Daoy (cell line): ENCODE measurements around the gene PC. TPM values are rescaled to one million over a fixed set of nuclear protein-coding genes. Genes with fewer than 3 reads are reported as not detected.
"Not testable (repeated sequence)": the region's sequence is repeated elsewhere in the genome, so short reads cannot be mapped to it uniquely, and the experiment has no call there.

Source experiments
- DNase-seq: peaks from one replicate; pipeline ENCODE4 v3.0.0-alpha.2; 2015; ENCODE audit warnings: low read depth
- total RNA-seq: library from RNA; depleted of rRNA; stranded (reverse); fragments of >200 nt; shearing (Covaris generic); gene quantifications from 2 replicates; pipeline ENCODE4 v1.2.3, GENCODE V29; 2014; rRNA removed

Gene PC, protein sequence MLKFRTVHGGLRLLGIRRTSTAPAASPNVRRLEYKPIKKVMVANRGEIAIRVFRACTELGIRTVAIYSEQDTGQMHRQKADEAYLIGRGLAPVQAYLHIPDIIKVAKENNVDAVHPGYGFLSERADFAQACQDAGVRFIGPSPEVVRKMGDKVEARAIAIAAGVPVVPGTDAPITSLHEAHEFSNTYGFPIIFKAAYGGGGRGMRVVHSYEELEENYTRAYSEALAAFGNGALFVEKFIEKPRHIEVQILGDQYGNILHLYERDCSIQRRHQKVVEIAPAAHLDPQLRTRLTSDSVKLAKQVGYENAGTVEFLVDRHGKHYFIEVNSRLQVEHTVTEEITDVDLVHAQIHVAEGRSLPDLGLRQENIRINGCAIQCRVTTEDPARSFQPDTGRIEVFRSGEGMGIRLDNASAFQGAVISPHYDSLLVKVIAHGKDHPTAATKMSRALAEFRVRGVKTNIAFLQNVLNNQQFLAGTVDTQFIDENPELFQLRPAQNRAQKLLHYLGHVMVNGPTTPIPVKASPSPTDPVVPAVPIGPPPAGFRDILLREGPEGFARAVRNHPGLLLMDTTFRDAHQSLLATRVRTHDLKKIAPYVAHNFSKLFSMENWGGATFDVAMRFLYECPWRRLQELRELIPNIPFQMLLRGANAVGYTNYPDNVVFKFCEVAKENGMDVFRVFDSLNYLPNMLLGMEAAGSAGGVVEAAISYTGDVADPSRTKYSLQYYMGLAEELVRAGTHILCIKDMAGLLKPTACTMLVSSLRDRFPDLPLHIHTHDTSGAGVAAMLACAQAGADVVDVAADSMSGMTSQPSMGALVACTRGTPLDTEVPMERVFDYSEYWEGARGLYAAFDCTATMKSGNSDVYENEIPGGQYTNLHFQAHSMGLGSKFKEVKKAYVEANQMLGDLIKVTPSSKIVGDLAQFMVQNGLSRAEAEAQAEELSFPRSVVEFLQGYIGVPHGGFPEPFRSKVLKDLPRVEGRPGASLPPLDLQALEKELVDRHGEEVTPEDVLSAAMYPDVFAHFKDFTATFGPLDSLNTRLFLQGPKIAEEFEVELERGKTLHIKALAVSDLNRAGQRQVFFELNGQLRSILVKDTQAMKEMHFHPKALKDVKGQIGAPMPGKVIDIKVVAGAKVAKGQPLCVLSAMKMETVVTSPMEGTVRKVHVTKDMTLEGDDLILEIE
- total RNA-seq: 15.2 and 28.4 TPM in 2 replicates

DNA sequence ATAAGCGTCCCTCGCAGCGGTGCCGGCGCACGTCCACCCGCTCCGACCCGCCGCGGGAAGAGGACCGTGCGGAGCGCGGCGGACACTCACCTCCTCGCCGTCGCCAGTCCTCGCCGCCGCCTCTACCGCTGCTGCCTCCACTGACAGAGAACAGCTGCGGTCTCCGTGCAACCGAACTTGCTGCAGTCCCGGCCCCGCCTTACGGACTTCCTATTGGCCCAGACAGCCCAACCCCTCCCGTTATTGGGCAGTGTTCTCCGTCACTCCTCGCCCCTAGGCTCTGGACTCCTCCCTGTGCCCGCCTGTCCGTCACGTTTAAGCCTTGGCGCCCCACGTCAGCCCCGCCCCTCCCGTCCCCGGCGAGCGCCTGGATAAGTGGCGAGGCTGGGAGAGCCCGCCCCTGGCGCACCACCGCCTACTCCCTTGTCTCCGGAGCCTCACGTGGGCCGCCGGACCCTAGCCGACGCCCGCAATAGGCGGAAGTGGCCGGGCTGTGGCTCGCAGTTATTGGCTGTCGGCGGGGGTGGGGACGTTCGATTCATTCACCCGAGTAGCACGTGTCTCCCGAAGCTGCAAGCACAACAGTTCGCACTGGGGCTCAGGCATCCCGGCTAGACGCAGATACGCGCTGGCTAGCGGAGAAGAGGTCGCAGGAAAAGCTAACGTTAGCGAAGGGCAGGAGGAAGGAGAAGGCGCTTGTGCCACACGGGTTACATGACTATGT, at the start of gene PC:
Gene PC, minus strand, starts transcription at position 152 of the 724 bp plus-strand sequence. CDS start 86,224 bp downstream, outside the sequence.
- peak; percentile 100 for DNase-seq

DNA sequence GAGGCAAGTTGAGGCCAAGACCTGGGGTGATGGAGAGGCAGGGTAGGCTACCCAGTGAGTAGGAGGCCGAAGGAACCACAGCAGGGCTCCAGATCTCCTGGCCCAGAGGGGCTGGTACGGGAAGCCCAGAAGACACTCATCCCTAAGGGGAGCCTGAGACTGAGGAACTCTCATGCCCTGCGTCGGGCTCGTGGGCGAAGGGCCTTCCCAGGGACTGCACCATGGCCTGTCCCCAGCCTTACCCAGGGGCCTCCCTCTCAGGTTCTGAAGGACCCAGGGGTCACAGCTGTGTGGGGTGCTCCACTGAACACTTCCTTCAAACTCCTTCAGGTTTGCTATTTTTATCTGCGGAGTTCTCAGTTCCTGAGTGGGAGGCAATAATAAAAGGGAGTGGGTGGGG, 48.9 kb upstream of the PC start:
- no peak for DNase-seq

DNA sequence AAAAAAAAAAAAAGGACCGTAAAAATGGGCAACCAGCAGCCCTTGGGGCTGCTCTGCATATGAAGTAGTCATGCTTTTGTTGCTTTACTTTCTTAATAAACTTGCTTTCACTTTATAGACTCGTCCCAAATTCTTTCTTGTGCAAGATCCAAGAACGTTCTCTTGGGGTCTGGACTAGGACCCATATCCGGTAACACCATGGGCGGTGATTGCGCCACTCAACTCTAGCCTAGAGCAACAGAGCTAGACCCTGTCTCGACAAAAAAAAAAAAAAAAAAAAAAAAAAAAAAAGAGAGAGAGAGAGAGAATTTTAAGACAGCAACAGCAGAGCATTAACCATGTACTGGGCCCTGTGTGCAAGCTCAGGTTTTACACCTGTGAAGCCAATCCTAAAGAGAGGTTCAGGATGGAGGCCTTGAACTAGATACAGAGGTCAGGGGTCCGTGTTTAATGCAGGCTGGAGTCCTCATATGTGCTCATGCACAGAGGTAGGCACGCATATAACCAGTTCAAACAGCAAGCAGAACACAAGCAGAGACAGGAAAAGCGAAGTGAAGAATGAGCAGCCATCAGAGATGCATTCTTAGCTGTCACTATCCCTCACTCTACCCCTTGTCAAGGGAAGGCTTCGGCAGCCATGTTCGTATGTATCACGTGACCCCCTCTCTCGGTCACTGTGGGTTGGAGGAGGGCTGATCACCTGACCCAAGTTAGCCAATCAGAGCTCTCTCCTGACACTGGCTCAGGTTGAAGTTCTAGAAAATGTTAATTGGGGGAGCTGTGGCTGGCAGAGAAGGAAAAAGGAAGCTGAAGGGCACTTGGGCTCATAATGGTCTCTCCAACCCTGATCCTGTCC, 48.1 kb upstream of the PC start:
- DNase-seq: peak; percentile 48

- DNase-seq: not testable (repeated sequence)
Measured at GRCh38 chr11:67005200-67005599, 47.0 kb upstream of the PC start.

DNA sequence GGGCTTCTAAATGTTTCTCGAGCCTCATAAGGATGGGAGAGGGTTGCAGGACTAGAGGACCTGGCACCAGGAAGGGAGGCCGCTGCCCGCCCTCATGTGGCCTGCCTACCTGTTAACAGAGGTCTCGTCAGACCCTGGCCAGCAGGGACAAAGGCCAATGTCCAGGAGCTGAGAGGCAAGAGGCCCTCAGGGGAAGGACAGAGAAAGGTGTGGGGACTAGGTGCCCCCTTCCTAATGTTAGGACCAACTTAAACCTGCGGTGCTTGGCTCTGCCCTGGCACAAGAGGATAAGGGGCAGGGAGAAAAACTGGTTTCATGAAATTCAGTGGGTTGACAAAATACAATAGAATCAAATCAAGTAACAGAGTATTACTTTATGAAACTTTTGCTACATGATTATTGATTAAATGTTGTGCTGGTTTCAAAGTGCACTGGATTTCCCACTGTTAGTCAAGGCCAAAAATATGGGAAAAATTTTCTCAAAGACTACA, 44.8 kb upstream of the PC start:
- DNase-seq: no peak

DNA sequence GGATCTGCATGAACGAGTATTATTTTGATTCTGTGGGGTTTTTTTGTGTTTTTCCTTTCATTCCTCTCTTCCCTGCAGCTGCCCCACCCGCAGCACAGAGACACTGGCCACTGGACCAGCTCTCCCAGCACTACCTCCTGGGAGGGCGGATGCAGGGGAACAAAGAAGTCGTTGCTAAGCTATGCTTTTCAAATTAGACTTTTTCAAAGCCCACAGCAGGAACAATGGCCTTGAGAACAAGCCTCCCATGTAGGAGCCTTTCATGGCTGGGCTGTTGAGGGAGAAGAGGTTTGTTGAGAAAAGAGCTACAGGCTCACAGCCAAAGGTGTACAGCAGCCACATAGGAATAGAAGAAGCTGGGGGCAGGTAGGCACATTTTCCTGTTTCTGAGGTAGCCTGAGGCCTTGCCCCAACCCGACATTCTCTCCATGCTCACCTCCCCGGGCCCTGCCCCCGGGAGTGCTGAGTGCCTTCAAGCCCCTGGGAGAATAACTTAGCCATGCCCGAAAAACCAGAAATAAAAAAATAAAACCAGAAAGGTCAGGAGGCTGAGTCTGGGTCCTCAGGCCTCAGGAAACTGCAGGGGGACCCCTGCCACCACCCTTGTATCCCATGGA, 44.2 kb upstream of the PC start:
- DNase-seq: no peak

DNA sequence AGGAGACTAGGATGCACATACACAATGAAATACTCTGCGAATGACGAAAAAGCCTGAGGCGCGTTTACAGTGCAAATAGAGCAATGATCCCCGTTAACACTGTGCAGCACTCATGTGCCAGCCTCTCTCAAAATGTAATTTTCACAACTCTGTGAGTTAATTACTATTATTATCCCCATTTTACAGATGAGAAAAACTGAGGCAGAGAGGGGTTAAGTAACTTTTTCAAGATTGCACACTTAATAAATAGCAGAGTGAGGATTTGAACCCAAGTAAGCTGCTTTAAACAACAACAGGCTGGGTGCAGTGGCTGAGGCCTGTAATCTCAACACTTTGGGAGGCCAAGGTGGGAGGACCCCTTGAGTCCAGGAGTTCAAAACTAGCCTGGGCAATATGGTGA, 43.1 kb upstream of the PC start:
- no peak for DNase-seq

DNA sequence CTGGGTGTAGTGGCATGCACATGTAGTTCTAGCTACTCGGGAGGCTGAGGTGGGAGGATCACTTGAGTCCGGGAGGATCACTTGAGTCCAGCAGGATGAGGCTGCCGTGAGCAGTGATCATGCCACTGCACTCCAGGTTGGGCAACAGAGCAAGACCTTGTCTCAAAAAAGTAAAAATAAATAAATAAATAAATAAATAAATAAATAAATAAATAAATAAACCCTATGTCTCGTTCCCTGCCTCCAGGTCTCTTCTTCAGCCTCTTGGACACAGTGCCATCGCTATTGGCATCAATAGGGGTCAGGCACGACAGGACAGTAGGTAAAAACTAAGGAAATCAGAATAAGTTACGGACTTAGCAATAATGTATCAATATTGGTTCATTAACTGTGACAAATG, 41.4 kb upstream of the PC start:
- DNase-seq: no peak

GRCh38 chr11:66996609-66997273, 38.6 kb upstream of the PC start:
- peak; percentile 62 for DNase-seq

DNA sequence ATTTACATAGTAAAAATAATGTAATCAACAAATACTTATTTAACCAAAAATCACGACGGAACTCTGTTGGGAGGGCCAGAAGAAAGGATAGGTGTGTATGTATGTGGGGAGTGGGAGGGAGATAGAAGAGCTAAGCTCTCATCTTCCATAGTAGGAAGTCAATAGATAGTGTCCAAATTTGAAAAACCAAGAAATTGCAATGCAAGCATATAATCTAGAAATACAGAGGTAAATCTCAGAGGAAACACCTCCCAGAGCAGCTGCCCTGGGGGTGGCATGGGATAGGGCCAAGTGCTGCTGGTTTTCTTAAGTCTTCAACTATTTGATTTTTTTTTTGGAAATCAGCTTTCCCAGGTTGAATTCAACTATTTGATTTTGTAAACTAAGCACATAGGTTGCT, 33.9 kb upstream of the PC start:
- no peak for DNase-seq

- DNase-seq: not testable (repeated sequence)
Measured at GRCh38 chr11:66989360-66989759, 31.2 kb upstream of the PC start.

DNA sequence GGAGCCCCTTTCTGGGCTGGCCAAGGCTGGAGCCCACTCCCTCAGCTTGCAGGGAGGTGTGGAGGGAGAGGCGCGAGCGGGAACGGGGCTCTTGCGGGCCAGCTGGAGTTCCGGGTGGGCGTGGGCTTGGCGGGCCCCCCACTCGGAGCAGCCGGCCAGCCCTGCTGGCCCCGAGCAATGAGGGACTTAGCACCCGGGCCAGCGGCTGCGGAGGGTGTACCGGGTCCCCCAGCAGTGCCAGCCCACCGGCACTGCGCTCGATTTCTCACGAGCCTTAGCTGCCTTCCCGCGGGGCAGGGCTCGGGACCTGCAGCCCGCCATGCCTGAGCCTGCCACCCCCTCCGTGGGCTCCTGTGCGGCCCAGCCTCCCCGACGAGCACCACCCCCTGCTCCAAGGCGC, 30.6 kb upstream of the PC start:
- not testable (repeated sequence) for DNase-seq

GRCh38 chr11:66987924-66988637, 29.9 kb upstream of the PC start:
- DNase-seq: no peak

DNA sequence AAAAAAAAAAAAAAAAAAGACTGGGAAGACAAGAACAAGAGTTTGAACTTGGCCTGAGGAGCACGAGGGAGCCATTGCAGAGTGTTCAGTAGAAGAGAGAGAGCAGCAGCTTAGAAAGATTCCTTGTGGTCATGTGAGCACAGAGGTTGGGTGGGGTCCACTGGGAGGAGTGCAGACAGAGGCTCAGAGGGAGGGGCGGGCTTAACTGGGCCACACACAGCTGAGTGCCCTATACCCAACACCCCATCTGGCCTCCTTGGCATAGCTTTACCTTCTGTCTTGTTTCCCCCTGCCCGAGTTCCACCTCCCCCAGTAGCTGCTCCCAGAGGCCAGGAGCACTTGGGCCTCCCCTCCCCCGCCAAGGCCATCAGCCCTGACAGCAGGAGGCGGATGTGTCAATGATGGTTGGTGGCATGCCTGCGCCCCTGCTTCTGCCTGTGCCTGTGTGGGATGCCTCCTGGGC, 29.0 kb upstream of the PC start:
- no peak for DNase-seq

DNA sequence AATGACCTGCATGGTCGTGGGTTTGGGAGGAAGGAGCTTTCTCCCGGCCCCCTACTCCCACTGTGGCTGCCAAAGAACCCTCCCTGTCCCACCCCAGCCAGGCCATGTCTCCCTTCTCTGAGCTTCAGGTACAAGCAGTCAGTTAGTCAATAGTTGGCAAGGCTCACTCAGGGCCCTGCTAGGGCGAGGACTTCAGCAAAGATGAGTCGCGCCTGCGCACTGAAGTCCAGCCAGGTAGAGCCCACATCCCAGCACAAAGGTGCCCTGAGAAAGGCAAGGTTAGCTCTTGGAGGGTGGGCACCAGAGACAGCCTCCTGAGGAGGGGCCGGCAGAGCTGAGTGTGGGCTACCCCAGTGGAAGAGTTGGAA, 28.0 kb upstream of the PC start:
- DNase-seq: no peak

- no peak for DNase-seq
Measured at GRCh38 chr11:66985508-66986177, 27.5 kb upstream of the PC start.

DNA sequence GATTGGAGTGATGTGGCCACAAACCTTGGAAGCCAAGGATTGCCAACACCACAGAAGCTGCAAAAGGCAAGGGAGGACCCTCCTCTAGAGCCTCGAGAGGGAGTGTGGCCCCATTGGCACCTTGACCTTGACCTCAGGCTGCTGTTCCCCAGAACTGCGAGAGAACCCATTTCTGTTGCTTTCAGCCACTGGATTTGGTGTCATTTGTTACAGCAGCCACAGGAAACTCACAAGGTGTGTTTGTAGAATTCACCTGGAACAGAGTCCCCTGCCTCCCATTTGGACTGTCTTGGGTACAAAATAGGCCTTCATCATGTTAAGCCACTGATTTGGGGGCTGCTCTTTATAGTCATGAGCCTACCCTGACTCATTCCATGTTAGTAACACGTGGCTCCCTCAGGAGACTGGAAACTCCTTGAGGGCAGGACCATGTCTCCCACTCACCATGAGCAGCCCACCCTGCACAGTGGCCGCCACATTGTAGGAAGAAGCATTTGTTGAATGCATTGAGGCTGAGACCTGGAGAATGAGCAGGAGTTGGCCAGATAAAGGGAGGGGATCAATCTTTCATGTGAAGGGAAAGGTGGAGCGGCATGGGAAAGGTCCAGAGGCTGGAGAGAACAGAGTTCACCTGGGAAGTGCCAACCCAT, 25.2 kb upstream of the PC start:
- no peak for DNase-seq
